COLO668 (cell line): Measurements from ENCODE around the gene KRTAP10-11.

Experiments used
- DNase-seq: peaks from one replicate; lab custom pipeline; 2025; ENCODE audit not compliant: unreplicated experiment; lab: John Stamatoyannopoulos, UW

Gene KRTAP10-11

GRCh38 chr21:44692798-44693512 lies 46.7 kb downstream of the KRTAP10-11 start:
- DNase-seq: no peak

- DNase-seq: no peak
These were observed 48.6 kb downstream of the KRTAP10-11 start for GRCh38 chr21:44694776-44695175.

GRCh38 chr21:44695184-44695583 lies 49.0 kb downstream of the KRTAP10-11 start:
- no peak for DNase-seq

- DNase-seq: no peak
These were observed 49.4 kb downstream of the KRTAP10-11 start for GRCh38 chr21:44695641-44696040.

- DNase-seq: no peak
These were observed 50.4 kb downstream of the KRTAP10-11 start for GRCh38 chr21:44696572-44696971.
